Measurements from ENCODE around the gene VAMP2. TPM values are rescaled to one million over a fixed set of nuclear protein-coding genes. Genes with fewer than 3 reads are reported as not detected.

Gene VAMP2
- total and polyA plus RNA-seq, 9 of the 15 experiments (the other 6 are each of a cell fraction or from before 2014, with no cell fraction given) = 2.3 to 31.8 (median 6.0) TPM

DNA sequence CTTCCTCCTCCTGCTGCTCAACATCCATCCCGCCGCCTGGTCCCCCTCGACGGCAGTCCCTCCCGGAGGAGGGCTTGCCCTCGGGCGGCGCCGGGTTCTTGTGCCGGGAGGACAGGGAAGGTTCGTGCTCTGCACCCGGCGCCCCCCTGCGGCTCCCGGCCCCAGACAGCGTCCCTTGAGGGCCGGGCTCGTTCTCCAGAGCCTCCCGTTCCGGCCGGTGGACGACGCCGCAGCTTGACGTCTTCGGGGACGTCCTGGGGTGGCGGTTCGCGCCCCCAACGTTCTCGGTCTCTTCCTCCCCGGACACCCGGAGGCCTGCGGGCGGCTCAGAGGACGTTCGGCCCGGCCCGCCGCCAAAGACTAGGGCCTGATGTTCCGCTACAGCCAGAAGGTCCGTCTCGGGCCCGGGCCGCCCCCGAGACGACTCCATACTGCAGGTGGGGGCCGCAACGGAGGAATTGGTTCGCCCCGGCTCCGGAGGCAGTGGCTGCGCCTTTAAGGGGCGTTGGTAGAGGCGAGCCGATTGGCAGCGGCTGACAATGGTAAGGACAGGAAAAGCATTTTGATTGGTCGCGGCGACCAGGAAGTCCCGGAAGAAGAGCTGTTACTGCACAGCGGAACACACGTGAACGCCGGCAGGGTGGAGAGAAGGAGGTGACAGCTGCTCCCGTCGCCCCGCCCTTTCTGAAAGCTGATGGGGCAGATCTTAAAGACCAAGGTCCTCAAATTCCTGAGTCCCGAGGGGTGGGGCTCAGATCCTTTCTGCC lies 27.1 kb upstream of the VAMP2 start, which contains the start of gene BORCS6 (continued):
- TF ChIP-seq ZFP1 (CRISPR knock-in tag; IDR thresholded peaks at IDR 0.05) (no peak), ZBTB11 (CRISPR knock-in tag; IDR thresholded peaks at IDR 0.05) (peak in 1 of 3 experiments; percentile 59; a peak in 1 of 6 replicates), EP400 (IDR thresholded peaks at IDR 0.05) (0 out of 2 replicates have a peak, but pooled peaks have one; percentile 46), EWSR1 (IDR thresholded peaks at IDR 0.05; ENCODE audit: borderline replicate concordance, low read depth, partially characterized antibody) (no peak), HNRNPLL (IDR thresholded peaks at IDR 0.05; ENCODE audit: low read depth, low read length, poor library complexity, severe bottlenecking) (peak; percentile 27), ZNF639 (CRISPR knock-in tag; conservative IDR thresholded peaks at IDR 0.05 in 1 of 2, IDR thresholded peaks at IDR 0.05 in 1 of 2) (no peak; a peak in 1 of 4 replicates), SMAD1 (IDR thresholded peaks at IDR 0.05; ENCODE audit: low read depth, low read length, partially characterized antibody) (no peak), MAFF (IDR thresholded peaks at IDR 0.05; ENCODE audit: low read length) (no peak), MED1 (CRISPR knock-in tag; IDR thresholded peaks at IDR 0.05; ENCODE audit: borderline replicate concordance) (no peak), NFE2 (IDR thresholded peaks at IDR 0.05; ENCODE audit: low read depth) (no peak), MCM7 (IDR thresholded peaks at IDR 0.05) (no peak), SNRNP70 (optimal IDR thresholded peaks at IDR 0.05; ENCODE audit: low read depth, low read length) (no peak), SUPT5H (IDR thresholded peaks at IDR 0.05) (peak; percentile 65), ZNF143 (CRISPR knock-in tag; IDR thresholded peaks at IDR 0.05) (no peak), ATF1 (CRISPR knock-in tag; IDR thresholded peaks at IDR 0.05) (no peak; the same call in 1 of the 2 replicates), ATF1 (tag; IDR thresholded peaks at IDR 0.05) (peak; percentile 75), PHF21A (IDR thresholded peaks at IDR 0.05; ENCODE audit: borderline replicate concordance, low read depth) (0 out of 2 replicates have a peak, but pooled peaks have one; percentile 39), SP1 (CRISPR knock-in tag; IDR thresholded peaks at IDR 0.05) (peak; percentile 83)
- TF ChIP-seq, protein P1, sequence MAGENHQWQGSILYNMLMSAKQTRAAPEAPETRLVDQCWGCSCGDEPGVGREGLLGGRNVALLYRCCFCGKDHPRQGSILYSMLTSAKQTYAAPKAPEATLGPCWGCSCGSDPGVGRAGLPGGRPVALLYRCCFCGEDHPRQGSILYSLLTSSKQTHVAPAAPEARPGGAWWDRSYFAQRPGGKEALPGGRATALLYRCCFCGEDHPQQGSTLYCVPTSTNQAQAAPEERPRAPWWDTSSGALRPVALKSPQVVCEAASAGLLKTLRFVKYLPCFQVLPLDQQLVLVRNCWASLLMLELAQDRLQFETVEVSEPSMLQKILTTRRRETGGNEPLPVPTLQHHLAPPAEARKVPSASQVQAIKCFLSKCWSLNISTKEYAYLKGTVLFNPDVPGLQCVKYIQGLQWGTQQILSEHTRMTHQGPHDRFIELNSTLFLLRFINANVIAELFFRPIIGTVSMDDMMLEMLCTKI (IDR thresholded peaks at IDR 0.05; ENCODE audit: partially characterized antibody) = no peak
- TF ChIP-seq, protein P2, sequence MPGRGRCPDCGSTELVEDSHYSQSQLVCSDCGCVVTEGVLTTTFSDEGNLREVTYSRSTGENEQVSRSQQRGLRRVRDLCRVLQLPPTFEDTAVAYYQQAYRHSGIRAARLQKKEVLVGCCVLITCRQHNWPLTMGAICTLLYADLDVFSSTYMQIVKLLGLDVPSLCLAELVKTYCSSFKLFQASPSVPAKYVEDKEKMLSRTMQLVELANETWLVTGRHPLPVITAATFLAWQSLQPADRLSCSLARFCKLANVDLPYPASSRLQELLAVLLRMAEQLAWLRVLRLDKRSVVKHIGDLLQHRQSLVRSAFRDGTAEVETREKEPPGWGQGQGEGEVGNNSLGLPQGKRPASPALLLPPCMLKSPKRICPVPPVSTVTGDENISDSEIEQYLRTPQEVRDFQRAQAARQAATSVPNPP (IDR thresholded peaks at IDR 0.05; ENCODE audit: borderline replicate concordance, insufficient read depth, insufficient read length) = no peak
